ENCODE measurements around the gene GPR137.

GPR137 gene

DNA sequence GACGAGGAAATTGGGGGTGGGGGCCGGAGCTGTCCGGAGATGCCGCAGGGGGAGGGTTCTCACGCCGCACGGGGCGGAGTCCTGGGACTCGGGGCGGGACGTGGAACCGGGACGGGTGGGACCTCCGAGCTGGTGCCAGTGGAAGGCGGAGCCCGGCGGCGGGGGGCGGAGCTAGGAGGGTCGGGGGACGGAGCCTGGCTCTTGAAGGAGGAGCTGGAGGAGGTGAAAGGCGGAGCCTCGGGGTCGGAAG is 44.5 kb upstream of the GPR137 start:
- TF ChIP-seq, protein P1, sequence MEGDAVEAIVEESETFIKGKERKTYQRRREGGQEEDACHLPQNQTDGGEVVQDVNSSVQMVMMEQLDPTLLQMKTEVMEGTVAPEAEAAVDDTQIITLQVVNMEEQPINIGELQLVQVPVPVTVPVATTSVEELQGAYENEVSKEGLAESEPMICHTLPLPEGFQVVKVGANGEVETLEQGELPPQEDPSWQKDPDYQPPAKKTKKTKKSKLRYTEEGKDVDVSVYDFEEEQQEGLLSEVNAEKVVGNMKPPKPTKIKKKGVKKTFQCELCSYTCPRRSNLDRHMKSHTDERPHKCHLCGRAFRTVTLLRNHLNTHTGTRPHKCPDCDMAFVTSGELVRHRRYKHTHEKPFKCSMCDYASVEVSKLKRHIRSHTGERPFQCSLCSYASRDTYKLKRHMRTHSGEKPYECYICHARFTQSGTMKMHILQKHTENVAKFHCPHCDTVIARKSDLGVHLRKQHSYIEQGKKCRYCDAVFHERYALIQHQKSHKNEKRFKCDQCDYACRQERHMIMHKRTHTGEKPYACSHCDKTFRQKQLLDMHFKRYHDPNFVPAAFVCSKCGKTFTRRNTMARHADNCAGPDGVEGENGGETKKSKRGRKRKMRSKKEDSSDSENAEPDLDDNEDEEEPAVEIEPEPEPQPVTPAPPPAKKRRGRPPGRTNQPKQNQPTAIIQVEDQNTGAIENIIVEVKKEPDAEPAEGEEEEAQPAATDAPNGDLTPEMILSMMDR (conservative IDR thresholded peaks at IDR 0.05; ENCODE audit: low read length), result no peak
- peak; percentile 99 for DNase-seq (ENCODE audit: low read depth)

DNA sequence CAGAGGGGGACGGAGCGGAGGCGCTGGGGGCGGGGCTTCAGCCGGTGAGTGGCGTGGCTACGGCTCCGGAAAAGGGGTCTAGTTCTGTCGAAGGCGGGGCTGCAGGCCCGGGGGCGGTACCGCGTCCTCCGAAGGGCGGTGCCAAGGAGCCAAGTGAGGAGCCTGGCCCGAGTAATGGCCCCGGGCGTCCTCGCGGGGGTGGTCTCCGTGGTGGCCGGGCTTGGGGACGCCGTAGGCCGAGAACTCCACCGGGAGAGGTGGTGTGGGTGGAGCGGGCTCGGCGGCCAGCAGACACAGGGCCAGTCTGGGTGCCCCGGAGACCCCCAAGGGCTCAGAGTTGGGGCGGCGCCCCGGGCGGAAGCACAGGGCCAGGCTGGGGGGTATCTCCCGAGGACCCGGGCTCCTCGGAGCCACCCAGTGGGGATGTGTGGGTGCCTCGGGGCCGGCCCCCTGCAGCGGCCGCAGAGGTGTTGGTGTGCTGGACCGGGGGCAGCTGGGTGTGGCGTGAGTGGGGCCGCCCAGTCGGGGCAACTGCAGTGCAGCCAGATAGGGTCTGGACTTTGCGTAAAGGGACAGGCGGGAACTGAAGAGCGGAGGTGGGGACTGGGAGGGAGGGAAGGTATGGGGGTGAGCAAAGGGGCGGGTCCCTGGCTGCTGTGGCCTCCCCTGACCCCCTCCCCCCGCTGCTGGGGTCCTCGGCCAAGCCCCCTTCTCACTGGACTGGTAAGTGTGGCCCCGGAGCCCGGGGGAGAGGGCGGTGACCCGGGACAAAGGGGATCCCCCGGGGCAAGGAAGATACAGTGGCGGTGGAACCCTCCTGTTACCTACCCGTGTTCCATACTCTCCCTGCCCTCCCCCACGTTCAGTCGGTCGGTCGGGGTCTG is 43.9 kb upstream of the GPR137 start:
- peak overlapping the region; percentile 82 for H3K4me3 ChIP-seq (ENCODE audit: low read length)
- TF ChIP-seq, protein P1 (conservative IDR thresholded peaks at IDR 0.05; ENCODE audit: low read length), result no peak
- no peak for DNase-seq (ENCODE audit: low read depth)

More for the DNA sequence above, 44.5 kb upstream of the GPR137 start:
- H3K4me3 ChIP-seq (ENCODE audit: low read length), result peak overlapping the region; percentile 74

DNA sequence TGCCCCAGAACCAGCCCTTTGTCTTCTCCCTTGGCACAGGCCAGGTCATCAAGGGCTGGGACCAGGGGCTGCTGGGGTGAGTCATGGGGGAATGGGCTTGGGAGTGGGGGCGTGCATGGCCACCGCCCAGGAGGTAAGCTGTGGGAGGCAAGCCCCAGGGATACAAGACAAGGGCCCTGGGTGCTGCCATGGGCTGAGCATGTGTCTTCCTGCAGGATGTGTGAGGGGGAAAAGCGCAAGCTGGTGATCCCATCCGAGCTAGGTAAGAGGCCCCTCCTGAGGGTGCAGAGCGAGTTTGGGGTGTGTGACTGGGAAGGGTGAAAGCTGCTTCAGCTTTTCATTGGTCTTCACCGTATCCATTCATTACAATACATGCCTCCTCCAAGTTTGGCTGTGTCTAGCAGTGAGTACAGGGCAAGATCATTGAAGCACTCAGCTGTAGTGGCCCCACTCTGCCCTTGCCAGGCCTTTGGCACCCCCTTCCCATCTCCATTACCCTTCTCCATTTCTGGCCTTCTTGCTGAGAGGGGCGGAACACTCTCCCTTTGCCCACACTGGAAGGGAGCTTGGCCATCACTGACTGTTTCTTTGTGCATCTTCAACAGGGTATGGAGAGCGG is 42.3 kb upstream of the GPR137 start:
- TF ChIP-seq, protein P1 (conservative IDR thresholded peaks at IDR 0.05; ENCODE audit: low read length), result no peak
- no peak for DNase-seq (ENCODE audit: low read depth)
- H3K4me3 ChIP-seq (ENCODE audit: low read length), result peak overlapping the region; percentile 17; the same call in 1 of the 2 replicates

DNA sequence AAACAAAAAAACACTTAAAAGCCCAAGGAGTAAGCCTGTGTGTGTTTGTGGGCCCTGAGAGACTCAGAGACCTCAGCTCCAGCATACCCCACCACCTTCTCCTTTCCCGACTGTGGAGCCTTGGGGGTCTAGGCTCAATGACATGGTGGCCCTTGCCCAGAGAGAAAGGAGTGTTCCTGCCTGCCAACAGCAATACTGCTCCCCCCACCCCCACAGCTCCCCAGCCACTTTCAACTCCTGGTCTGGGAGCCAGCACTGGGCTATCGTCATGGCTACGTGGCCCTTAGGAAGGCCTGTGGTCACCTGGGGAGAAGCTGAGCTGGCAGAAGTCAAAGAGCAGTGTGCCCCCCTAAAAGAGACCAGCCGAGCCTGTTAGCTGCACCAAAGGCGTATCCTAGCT is 41.5 kb upstream of the GPR137 start:
- DNase-seq (ENCODE audit: low read depth), result no peak

DNA sequence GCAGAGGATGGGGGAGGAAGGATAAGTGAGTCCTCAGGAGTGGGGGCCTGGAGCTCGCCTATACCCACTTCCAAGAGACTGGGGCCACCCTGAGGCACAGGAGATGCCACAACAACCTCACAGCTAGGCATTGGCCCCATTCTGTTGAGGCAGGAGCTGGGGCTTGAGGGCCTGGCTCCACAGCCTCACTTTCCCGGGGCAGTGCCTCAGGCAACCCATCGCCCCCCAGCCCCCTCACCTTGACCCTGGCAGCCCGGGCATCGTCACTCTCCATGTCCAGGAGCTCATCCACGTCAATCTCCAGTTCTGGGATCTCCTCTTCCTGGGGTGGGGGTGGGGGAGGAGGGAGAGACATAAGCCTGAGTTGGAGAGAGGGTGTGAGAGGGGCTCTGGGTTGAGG is 40.7 kb upstream of the GPR137 start:
- TF ChIP-seq, protein P1 (conservative IDR thresholded peaks at IDR 0.05; ENCODE audit: low read length), result no peak
- no peak for DNase-seq (ENCODE audit: low read depth)
- peak overlapping the region; percentile 96 for H3K4me3 ChIP-seq (ENCODE audit: low read length)

More for the DNA sequence above, 41.5 kb upstream of the GPR137 start:
- TF ChIP-seq, protein P1 (conservative IDR thresholded peaks at IDR 0.05; ENCODE audit: low read length), result no peak
- H3K4me3 ChIP-seq (ENCODE audit: low read length), result no peak overlapping the region

DNA sequence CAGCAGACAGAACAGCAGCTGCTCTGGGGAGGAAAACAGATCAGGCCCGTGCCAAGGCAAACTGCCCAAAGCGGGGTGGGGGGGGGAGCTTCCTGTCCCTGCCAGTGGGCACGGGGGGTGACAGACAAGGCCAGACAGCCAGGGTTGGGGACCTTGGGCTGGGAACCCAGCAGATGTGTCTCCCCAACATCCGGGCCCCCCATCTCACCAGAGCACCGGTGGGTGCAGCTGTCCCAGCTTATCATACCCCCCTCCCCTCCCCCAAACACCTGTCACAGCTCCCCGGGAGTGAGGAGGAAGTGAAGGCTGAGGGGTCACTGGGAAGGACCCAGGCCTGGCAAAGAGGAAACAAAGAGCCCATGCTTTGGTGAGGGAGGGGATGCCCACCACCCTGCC is 40.2 kb upstream of the GPR137 start:
- no peak for DNase-seq (ENCODE audit: low read depth)
- H3K4me3 ChIP-seq (ENCODE audit: low read length), result peak overlapping the region; percentile 96
- TF ChIP-seq, protein P1 (conservative IDR thresholded peaks at IDR 0.05; ENCODE audit: low read length), result no peak

Data from AG10803 (cell line).